ENCODE data around the gene KAT7. TPM values are rescaled to one million over a fixed set of nuclear protein-coding genes. Genes with fewer than 3 reads are reported as not detected.

Gene KAT7
- total RNA-seq, result 36.4 and 41.8 TPM in 2 replicates

DNA sequence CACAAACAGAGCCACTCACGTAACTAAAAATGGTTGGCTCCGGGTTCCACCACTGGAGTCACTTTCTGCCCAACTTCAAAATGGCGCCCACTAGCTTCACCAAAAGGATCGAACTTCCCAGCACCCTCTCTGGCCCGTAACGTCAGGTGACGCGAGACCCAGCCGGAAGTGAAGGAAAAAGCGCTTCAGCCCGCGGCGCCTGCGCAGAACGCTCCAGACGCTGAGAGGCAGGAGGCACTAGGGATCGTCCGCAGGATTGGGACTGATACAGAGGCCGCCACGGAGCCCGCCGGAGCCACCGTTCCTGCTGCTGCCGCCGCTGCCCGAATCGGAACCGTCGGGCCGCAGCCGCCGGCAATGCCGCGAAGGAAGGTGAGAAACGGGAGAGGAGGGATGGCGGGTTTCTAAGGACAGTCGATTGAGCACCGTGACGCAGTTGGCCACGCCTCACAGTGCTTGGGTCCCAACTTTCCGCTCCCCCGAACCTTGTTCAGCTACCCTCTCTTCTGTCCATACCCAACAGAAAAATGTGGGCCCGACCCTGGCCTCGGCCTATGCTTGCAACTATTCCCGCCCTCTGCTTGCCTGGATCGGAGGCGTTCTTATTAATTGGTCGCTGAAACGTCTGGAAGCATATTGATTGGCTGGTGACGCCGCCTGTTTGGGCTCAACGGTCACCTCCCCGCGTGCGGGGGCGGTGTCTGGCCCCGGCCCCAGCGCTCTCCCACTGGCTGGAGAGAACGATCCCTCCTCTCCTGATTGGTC is at the start of gene KAT7:
Gene KAT7 (plus strand): TSS at position 204 of the 765 bp plus-strand sequence. CDS start 154 bp downstream, at position 358.

DNA sequence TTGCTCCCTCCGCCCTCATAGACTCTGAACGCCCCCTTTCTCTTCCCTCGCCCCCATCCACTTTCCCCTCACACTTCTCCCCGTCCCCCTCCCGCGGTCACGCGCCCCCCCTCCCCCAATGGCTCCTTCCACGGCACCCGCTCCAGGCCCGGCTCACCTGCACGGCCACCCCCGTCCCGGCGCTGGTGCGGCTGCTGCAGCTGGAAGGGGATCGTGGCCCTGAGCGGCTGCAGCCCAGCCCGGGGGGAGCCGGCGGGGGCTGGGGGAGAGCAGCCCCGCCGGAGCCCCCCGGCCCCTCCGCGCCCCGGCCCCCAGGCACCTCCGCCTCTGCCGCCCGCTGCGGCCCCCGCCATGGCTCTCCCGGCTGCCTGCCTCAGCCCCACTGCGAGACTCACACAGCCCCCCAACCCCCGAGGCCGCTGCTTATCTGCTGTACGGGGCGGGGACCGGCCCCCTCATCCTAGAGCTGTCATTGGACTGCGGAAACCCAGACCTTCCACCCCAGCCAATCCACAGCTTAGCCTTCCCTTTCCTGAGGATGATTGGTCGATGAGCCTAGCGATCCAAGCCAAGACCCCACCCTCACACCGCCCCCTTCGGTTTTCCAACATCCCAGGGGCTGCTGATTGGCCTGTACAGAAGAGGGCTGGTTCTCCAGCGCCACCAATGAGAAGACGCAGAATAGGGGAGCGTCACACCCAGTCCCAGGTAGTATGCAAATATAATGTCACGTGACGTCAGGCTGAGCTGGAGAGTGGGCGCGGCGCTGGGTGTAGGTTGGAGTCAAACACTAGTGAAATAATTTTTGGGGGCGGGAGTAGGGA is 24.5 kb upstream of the KAT7 start, which contains the start of gene FAM117A:
Gene FAM117A (minus strand): TSS at position 397 of the 824 bp plus-strand sequence. CDS start 44 bp downstream, at position 353.

DNA sequence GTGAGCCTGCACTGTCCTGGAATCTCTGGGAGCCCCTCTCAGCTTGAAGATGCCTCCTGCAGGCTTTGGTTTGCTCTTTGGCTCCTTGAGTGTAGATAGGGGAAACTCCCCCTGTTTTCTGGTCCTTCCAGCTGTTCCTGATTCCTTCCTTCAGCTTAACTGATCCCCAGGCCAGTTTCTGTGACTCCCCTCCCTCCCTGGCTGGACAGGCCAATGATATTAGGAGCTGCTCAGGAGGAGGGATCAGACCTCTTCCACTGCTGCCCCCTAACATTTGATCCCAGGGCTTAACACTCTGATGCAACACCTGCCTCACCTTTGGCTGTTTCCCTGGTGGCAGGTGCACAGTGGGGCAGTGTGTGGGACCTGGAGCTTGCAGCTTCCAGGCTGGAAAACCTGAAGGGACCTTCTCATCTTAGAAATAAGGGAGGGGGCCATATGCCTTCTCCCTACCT is 59.6 kb downstream of the KAT7 start, which contains the start of gene TAC4:
Gene TAC4 (minus strand): TSS at position 51 of the 455 bp plus-strand sequence. CDS start 52 bp downstream, outside the sequence.

Other genes starting within 250 kb of the KAT7 start
- gene NXPH3, start 212.8 kb upstream of the KAT7 start, total RNA-seq, result under 0.01 TPM in 1 of 2 replicates, not detected in the other
- 36.7 and 52.6 TPM in 2 replicates for gene SPOP, start 110.6 kb upstream of the KAT7 start, total RNA-seq
- gene SLC35B1, start 80.7 kb upstream of the KAT7 start, total RNA-seq, result 48.5 and 54.5 TPM in 2 replicates
- 3.5 and 3.7 TPM in 2 replicates for gene FAM117A, start 24.6 kb upstream of the KAT7 start, total RNA-seq
- gene TAC4, start 59.4 kb downstream of the KAT7 start, total RNA-seq, result not detected in 2 replicates
- not detected in 2 replicates for gene DLX4, start 180.5 kb downstream of the KAT7 start, total RNA-seq
- under 0.01 and 0.98 TPM in 2 replicates for gene DLX3, start 206.5 kb downstream of the KAT7 start, total RNA-seq

Measured in subcutaneous preadipocyte (primary cell).